Measurements from ENCODE around the gene CDX1. TPM values are rescaled to one million over a fixed set of nuclear protein-coding genes. Genes with fewer than 3 reads are reported as not detected.

The CDX1 gene
- total RNA-seq, 1 experiment from 2014 or later = 0.22 TPM

DNA sequence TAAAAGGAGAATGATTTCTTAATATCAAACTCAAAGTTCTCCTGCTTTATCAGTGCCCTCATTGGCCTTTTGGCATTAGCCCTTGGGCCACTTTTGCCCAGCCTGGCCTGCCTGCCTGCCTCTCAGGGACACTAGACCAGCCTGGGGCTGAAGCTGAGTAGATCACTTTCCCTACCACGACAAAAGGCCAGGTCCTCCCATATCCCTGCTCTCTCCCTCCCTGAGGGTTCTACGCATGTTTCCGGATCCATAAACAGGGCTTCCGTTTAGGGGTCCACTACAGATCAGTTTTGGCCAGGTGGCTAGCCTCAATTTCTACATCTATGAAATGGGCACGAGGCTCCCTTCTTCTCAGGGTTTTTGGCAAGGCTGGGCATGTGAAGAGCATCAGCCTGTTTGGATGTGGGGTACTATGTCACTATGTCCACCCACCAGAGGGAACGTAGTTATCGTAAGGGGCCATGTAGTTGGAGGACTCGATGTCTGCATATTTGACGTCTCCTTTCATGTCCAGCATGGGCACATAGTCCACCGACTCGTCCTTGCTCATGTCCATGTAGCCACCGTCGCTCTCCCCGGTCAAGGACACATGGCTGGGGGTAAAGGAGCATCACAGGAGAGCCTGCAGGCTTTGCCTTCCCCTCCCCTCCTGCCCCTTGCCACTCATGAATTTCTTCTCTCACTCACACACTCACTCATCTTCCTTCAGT is 45.0 kb upstream of the CDX1 start:
- Histone ChIP-seq H3K18ac (ENCODE audit: insufficient read length, low read depth, low read length) (no peak overlapping the region), H2AK5ac (ENCODE audit: insufficient read length, low read length) (no peak overlapping the region), H3K56ac (ENCODE audit: insufficient read length, low read depth, low read length) (no peak overlapping the region), H2BK120ac (ENCODE audit: low read depth, low read length, poor library complexity, severe bottlenecking) (no peak overlapping the region), H2BK5ac (ENCODE audit: insufficient read length, low read length) (no peak overlapping the region), H3K27ac (ENCODE audit: insufficient read length, low read depth, low read length) (no peak overlapping the region), H3K79me2 (ENCODE audit: insufficient read depth, low read length) (no peaks in the 10 kb centered on the region), H2BK15ac (ENCODE audit: low read depth, low read length) (no peak overlapping the region), H3K23me2 (ENCODE audit: insufficient read length, low read depth, low read length, poor library complexity, severe bottlenecking) (no peaks in the 10 kb centered on the region), H3K9me3 (ENCODE audit: control insufficient read depth, low read depth, low read length) (no peaks in the 10 kb centered on the region), H3K79me1 (ENCODE audit: insufficient read depth, low read depth, low read length, poor library complexity, severe bottlenecking) (no peaks in the 10 kb centered on the region), H2AFZ (ENCODE audit: low read length) (no peak overlapping the region), H3T11ph (ENCODE audit: low read length) (no peak overlapping the region), H4K5ac (ENCODE audit: insufficient read length, low read depth, low read length) (no peak overlapping the region), H3K14ac (ENCODE audit: insufficient read depth, low read length) (no peak overlapping the region), H3K27me3 (ENCODE audit: insufficient read depth, low read length) (no peaks in the 10 kb centered on the region), H4K91ac (ENCODE audit: insufficient read length, low read depth, low read length) (no peak overlapping the region), H3K4ac (ENCODE audit: low read depth, low read length) (no peak overlapping the region), H4K8ac (replicated peaks; ENCODE audit: insufficient read length, low read depth, low read length) (no peak overlapping the region), H4K20me1 (ENCODE audit: control insufficient read depth, insufficient read depth, insufficient read length) (no peaks in the 10 kb centered on the region), H3K4me1 (ENCODE audit: insufficient read depth, low read length) (no peaks in the 10 kb centered on the region), H3K23ac (ENCODE audit: insufficient read length, low read depth, low read length) (no peak overlapping the region), H3K4me2 (ENCODE audit: insufficient read depth, insufficient read length, low read length) (no peak overlapping the region), H3K9ac (ENCODE audit: extremely low read depth, insufficient read length, low read length) (no peak overlapping the region), H2BK12ac (ENCODE audit: insufficient read length, low read depth, low read length) (no peak overlapping the region), H2BK20ac (ENCODE audit: low read depth, low read length, poor library complexity, severe bottlenecking) (no peak overlapping the region)
- Mint-ChIP-seq H3K36me3 (ENCODE audit: insufficient read depth in 1 of 3, low read depth in 3 of 3) (no peaks in the 10 kb centered on the region), H3K9me3 (no peaks in the 10 kb centered on the region), H3K27ac (no peak overlapping the region), H3K4me1 (peaks cover 20 to 31% of the 10 kb centered on the region in 2 experiments), H3K4me3 (no peak overlapping the region), H3K27me3 (ENCODE audit: low read depth) (peaks cover 10% of the 10 kb centered on the region)
- TF ChIP-seq, protein P1, sequence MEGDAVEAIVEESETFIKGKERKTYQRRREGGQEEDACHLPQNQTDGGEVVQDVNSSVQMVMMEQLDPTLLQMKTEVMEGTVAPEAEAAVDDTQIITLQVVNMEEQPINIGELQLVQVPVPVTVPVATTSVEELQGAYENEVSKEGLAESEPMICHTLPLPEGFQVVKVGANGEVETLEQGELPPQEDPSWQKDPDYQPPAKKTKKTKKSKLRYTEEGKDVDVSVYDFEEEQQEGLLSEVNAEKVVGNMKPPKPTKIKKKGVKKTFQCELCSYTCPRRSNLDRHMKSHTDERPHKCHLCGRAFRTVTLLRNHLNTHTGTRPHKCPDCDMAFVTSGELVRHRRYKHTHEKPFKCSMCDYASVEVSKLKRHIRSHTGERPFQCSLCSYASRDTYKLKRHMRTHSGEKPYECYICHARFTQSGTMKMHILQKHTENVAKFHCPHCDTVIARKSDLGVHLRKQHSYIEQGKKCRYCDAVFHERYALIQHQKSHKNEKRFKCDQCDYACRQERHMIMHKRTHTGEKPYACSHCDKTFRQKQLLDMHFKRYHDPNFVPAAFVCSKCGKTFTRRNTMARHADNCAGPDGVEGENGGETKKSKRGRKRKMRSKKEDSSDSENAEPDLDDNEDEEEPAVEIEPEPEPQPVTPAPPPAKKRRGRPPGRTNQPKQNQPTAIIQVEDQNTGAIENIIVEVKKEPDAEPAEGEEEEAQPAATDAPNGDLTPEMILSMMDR (conservative IDR thresholded peaks at IDR 0.05) = no peak
- DNase-seq = no peak
- no CpG with 5 or more reads among the region's 14 CpGs for WGBS (ENCODE audit: extremely low coverage, insufficient read length, low lambda C conversion rate)

Measured in H9 (cell line).